ENCODE measurements around the gene GGT6.

DNA sequence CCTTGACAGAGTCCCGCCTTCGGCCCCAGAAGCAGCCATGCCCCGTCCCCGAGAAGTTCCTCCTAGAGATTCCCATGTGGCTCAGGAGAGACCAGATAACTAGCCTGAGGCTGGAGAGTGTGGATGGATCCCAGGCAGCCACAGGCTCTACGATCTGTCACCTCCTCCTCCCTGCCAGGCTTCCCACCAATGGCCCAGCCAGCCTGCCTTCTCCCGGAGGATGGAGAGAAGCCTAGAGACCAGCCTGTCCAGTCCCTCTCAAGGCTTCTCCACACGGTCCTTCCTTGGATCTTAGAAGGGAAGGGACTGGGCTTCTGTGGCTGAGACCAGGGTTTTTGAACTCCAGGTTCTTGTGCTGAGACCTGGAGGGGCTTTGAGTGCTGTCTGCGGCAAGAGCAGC, 22.3 kb upstream of the GGT6 start:
- TF ChIP-seq, protein P1, sequence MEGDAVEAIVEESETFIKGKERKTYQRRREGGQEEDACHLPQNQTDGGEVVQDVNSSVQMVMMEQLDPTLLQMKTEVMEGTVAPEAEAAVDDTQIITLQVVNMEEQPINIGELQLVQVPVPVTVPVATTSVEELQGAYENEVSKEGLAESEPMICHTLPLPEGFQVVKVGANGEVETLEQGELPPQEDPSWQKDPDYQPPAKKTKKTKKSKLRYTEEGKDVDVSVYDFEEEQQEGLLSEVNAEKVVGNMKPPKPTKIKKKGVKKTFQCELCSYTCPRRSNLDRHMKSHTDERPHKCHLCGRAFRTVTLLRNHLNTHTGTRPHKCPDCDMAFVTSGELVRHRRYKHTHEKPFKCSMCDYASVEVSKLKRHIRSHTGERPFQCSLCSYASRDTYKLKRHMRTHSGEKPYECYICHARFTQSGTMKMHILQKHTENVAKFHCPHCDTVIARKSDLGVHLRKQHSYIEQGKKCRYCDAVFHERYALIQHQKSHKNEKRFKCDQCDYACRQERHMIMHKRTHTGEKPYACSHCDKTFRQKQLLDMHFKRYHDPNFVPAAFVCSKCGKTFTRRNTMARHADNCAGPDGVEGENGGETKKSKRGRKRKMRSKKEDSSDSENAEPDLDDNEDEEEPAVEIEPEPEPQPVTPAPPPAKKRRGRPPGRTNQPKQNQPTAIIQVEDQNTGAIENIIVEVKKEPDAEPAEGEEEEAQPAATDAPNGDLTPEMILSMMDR (conservative IDR thresholded peaks at IDR 0.05; ENCODE audit: low read length) = no peak
- no peak for TF ChIP-seq EZH2phosphoT487 (IDR thresholded peaks at IDR 0.05; ENCODE audit: borderline replicate concordance)
